Heart left ventricle (tissue), 16 donors: ENCODE measurements around the gene WWOX. TPM values are rescaled to one million over a fixed set of nuclear protein-coding genes. Genes with fewer than 3 reads are reported as not detected.

ENCODE experiments used
- ATAC-seq, 4 donors: fragments of 200-7000 bp; cut with Tn5 transposase; one replicate each; pipeline ENCODE4 v1.9.1; 2020 to 2022; ENCODE audit warnings: moderate library complexity in 4 of 4, mild to moderate bottlenecking in 3 of 4, moderate number of reproducible peaks in 1 of 4
- DNase-seq, 5 donors: peaks; one replicate each; pipeline ENCODE4 v3.0.0-alpha.2; 2020
- H3K27ac ChIP-seq, 12 donors: fragments of 200-600 bp; sonication (generic) in 4 of 12; one replicate each; pipeline versions ENCODE4 v1.5.0 to v1.8.0; 2016 to 2022; ENCODE audit warnings: mild to moderate bottlenecking in 2 of 12
- H3K27me3 ChIP-seq, 9 donors: fragments of 200-600 bp; sonication (generic) in 2 of 9; one replicate each; pipeline versions ENCODE4 v1.5.1 to v1.8.0; 2016 to 2022; ENCODE audit warnings: mild to moderate bottlenecking in 3 of 9
- H3K36me3 ChIP-seq, 9 donors: fragments of 200-600 bp; sonication (generic) in 2 of 9; one replicate each; pipeline versions ENCODE4 v1.5.0 to v1.8.0; 2018 to 2022; ENCODE audit warnings: mild to moderate bottlenecking in 2 of 9
- H3K4me1 ChIP-seq, 12 donors: fragments of 200-600 bp; sonication (generic) in 4 of 12; one replicate each; pipeline versions ENCODE4 v1.5.0 to v1.8.0; 2016 to 2022; ENCODE audit warnings: mild to moderate bottlenecking in 3 of 12
- H3K4me3 ChIP-seq, 12 donors: fragments of 200-600 bp; sonication (generic) in 4 of 12; one replicate each; pipeline versions ENCODE4 v1.5.0 to v1.8.0; 2017 to 2022; ENCODE audit warnings: mild to moderate bottlenecking in 9 of 12, moderate library complexity in 4 of 12
- H3K9me3 ChIP-seq, 12 donors: fragments of 200-600 bp; sonication (generic) in 4 of 12; one replicate each; pipeline versions ENCODE4 v1.5.0 to v1.8.0; 2016 to 2022; ENCODE audit warnings: mild to moderate bottlenecking in 1 of 12
- POLR2A ChIP-seq, 2 donors: fragments of 450-650 bp; IDR thresholded peaks; one replicate each; pipeline ENCODE4 v1.6.1; 2017; ENCODE audit warnings: antibody characterized with exemption in 2 of 2, mild to moderate bottlenecking in 2 of 2, moderate library complexity in 2 of 2
- WGBS, 4 donors: extraction: QIAGEN DNeasy Blood & Tissue Kit in 2 of 4; methylation state at CpG; one replicate each; pipeline versions ENCODE4 v1.1.5 to v1.1.7; 2013 to 2018; 5-methylcytosine and 5-hydroxymethylcytosine counted together
- intact Hi-C, 10 donors: fragments of 100-400 bp; cut with DNase I; formaldehyde crosslinking; loops; one replicate each; pipeline versions ENCODE4 v1.11.1 to v1.14.2; 2022
- polyA plus RNA-seq, 2 donors: library from polyadenylated mRNA; stranded (reverse); fragments of 200-250 nt; gene quantifications; one replicate each; pipeline ENCODE4 v1.2.3, GENCODE V29; 2013
- total RNA-seq, 9 donors: library from RNA; depleted of rRNA in 2 of 9; stranded (reverse); fragments of >200 nt in 2 of 9; fragmentation: NEBNext Ultra II Directional in 3 of 9; extraction: Animal tissue kit (Norgen Biotek cat#: 25700) in 3 of 9; gene quantifications; one replicate each; pipeline versions ENCODE4 v1.1.0 to v1.2.4, GENCODE V29; 2016 to 2023
- TF ChIP-seq, protein P1 (sequence below), 12 donors: fragments of 200-600 bp; sonication (generic) in 4 of 12; IDR thresholded peaks; one replicate each; pipeline versions ENCODE4 v1.5.0 to v1.8.0; 2018 to 2022; ENCODE audit warnings: antibody characterized with exemption in 12 of 12, mild to moderate bottlenecking in 5 of 12
- donor health status: ischemic (EF 13 %, LVEDD 7.1; RV severe dilation, severe dysfunction).
- donor health status: healthy with polysubstance abuse.
- donor health status: DM: no; HTN: yes; CAD: no.
- donor health status: DM: no; HTN: no; CAD: no.
- donor health status: ischemic (EF 25% LVEDD 6.9; RV normal size, moderate dysfunction).
- donor health status: ischemic (EF 25% LVEDD 5.7; RV mildly dilated, moderate dysfunction).
- donor health status: healthy.
- donor health status: DM: yes; HTN: yes; CAD: no.
- donor health status: ischemic (EF 35%, LVEDD 5.7; RV mildly dilated, moderate dysfunction).
- donor health status: nonischemic (EF 11% LVEDD 7.7; RV severe dilation, severe dysfunction).
- donor health status: DM: yes; HTN: yes; CAD: no.
- donor health status: PGD.
- donor health status: ischemic (EF 29% LVEDD 5.4; RV normal size, mild dysfunction).
- donor health status: nonischemic (EF 23%, LVEDD 6.1; RV moderate dilation, normal function).

WWOX gene
- total and polyA plus RNA-seq, 11 donors, result 4.3 to 18.3 (median 9.1) TPM

DNA sequence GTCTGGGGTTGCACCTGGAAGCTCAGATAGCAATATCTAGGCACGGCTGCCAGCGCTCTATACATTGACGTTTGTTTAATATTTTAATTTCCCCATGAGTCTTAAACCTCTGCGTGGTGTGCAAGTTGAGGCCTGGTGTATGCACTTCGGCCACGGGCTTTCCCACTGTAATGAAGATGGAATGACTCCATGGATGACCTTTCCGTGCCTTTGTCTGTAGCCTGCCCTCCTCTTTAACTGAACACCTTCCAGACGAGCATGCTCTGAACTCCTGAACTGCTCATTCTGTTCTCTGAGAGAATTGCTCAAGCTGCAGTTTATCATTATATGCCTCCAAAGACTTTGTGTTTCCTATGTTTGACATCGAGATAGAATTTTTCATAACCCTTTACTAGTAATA, 438.8 kb downstream of the WWOX start:
- Histone ChIP-seq H3K27me3 (no peaks in the 10 kb centered on the region), H3K4me3 (no peak overlapping the region), H3K36me3 (no peaks in the 10 kb centered on the region), H3K4me1 (no peaks in the 10 kb centered on the region), H3K27ac (no peak overlapping the region), H3K9me3 (no peaks in the 10 kb centered on the region)
- no peak for ATAC-seq
- no peak for DNase-seq
- WGBS, 4 donors, result 76 to 82% (median 81%) methylated on average over 9 of the region's 9 CpGs
- intact Hi-C loops, result loop anchor here in 1 of 10 donors (5.0 kb wide), 1 partner anchor 479 kb away; no protein-coding TSS in a partner anchor
- no peak for TF ChIP-seq POLR2A (IDR thresholded peaks at IDR 0.05)
- TF ChIP-seq, protein P1, sequence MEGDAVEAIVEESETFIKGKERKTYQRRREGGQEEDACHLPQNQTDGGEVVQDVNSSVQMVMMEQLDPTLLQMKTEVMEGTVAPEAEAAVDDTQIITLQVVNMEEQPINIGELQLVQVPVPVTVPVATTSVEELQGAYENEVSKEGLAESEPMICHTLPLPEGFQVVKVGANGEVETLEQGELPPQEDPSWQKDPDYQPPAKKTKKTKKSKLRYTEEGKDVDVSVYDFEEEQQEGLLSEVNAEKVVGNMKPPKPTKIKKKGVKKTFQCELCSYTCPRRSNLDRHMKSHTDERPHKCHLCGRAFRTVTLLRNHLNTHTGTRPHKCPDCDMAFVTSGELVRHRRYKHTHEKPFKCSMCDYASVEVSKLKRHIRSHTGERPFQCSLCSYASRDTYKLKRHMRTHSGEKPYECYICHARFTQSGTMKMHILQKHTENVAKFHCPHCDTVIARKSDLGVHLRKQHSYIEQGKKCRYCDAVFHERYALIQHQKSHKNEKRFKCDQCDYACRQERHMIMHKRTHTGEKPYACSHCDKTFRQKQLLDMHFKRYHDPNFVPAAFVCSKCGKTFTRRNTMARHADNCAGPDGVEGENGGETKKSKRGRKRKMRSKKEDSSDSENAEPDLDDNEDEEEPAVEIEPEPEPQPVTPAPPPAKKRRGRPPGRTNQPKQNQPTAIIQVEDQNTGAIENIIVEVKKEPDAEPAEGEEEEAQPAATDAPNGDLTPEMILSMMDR (IDR thresholded peaks at IDR 0.05), result no peak

DNA sequence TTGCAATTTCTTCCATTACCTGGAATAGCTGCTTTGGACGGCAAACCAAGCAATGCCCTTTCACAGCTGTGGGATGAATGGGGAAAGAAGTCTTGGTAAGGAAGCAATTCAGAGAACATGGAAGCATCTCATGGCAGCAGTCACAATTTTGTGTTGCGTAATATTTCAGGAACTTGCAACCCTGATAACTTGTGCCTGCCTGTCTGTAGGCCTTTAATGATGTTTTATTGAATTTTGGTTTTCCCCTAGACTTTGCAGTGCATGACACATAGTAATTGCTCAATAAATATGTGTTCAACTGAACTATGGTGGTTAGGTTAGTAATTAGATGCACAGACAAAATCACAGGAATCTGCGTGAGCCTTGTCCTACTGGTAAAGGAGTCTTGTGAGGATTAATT, 439.5 kb downstream of the WWOX start:
- TF ChIP-seq POLR2A (IDR thresholded peaks at IDR 0.05), result no peak
- TF ChIP-seq, protein P1 (IDR thresholded peaks at IDR 0.05), result no peak
- H3K4me3 ChIP-seq, result no peak overlapping the region
- ATAC-seq (no peak), DNase-seq (no peak)
- intact Hi-C loops, result loop anchor here in 1 of 10 donors (5.0 kb wide), 1 partner anchor 478 kb away; no protein-coding TSS in a partner anchor
- H3K9me3 ChIP-seq, result no peaks in the 10 kb centered on the region
- no peaks in the 10 kb centered on the region for H3K4me1 ChIP-seq
- WGBS, 4 donors, result 93 to 96% (median 95%) methylated on average over 3 of the region's 3 CpGs
- no peaks in the 10 kb centered on the region for H3K36me3 ChIP-seq
- no peaks in the 10 kb centered on the region for H3K27me3 ChIP-seq
- no peak overlapping the region for H3K27ac ChIP-seq

DNA sequence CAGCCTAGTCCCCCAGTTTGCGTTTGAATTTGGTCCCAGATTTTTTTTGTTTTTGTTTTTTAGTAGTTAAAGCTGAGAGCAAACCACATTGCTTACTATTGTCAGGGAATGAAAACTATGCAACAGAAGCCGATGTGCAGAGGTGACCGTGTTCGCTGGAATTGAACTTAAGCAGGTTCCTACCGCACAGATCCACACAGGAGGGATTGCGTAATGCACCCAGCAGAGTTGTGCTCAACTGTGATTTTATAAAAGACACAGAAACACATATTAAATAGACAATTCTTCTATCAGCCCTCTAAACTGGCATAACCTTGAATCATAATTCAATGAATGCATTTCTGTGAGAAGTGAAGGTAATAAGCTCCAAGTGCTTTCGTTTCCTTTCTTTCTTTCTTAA, 443.0 kb downstream of the WWOX start:
- no peak for ATAC-seq
- no peak for DNase-seq

DNA sequence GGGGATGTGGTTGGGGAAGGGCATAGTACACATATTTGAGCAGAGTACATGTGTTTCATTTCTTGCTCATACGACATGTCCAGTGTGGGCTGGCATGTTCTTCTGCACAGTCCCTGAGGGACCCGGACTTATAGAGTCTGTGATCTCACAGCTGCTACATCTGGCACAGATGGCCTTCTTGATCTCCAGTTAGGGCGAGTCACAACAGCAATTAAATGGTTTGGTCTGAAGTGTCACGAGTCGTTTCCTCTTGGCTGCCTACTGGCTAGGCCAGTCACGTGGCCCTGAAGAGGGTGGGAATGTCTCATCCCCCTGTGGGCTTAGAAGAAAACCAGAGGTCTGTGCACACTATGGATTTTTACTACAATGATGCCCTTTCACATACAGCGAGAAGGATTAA, 443.6 kb downstream of the WWOX start:
- no peaks in the 10 kb centered on the region for H3K4me1 ChIP-seq
- H3K27me3 ChIP-seq, result no peaks in the 10 kb centered on the region
- WGBS, 4 donors, result 76 to 81% (median 78%) methylated on average over 7 of the region's 7 CpGs
- no peak overlapping the region for H3K27ac ChIP-seq
- intact Hi-C loops, result no loop called here
- TF ChIP-seq, protein P1 (IDR thresholded peaks at IDR 0.05), result no peak
- no peak for TF ChIP-seq POLR2A (IDR thresholded peaks at IDR 0.05)
- no peak for DNase-seq
- H3K36me3 ChIP-seq, result no peaks in the 10 kb centered on the region
- H3K9me3 ChIP-seq, result no peaks in the 10 kb centered on the region
- ATAC-seq, result peak in 1 of 4 donors; percentile 20
- no peak overlapping the region for H3K4me3 ChIP-seq

More for the DNA sequence above, 443.0 kb downstream of the WWOX start:
- no peaks in the 10 kb centered on the region for H3K27me3 ChIP-seq
- H3K27ac ChIP-seq, result no peak overlapping the region
- no peaks in the 10 kb centered on the region for H3K4me1 ChIP-seq
- intact Hi-C loops, result no loop called here
- WGBS, 4 donors, result 90 to 96% (median 92%) methylated on average over 7 of the region's 7 CpGs
- no peaks in the 10 kb centered on the region for H3K36me3 ChIP-seq
- no peak overlapping the region for H3K4me3 ChIP-seq
- H3K9me3 ChIP-seq, result no peaks in the 10 kb centered on the region
- TF ChIP-seq POLR2A (IDR thresholded peaks at IDR 0.05), result no peak
- TF ChIP-seq, protein P1 (IDR thresholded peaks at IDR 0.05), result no peak
